PC-9 (cell line): ENCODE data around the gene TERT. TPM values are rescaled to one million over a fixed set of nuclear protein-coding genes. Genes with fewer than 3 reads are reported as not detected.

Source experiments
- BruUV-seq: library from RNA; stranded (reverse); fragments of 400-500 nt; replicated peaks from 2 replicates; lab custom pipeline; 2021; lab: Mats Ljungman, UMichigan
- CTCF ChIA-PET: fragments of 300-600 bp; sonication (Branson Sonifier 250); formaldehyde crosslinking; loops from one replicate; lab custom pipeline; 2022; ENCODE audit warnings: antibody characterized with exemption; lab: Charles Lee
- POLR2A ChIA-PET: fragments of 300-600 bp; sonication (Branson Sonifier 250); formaldehyde crosslinking; loops from one replicate; lab custom pipeline; 2022; ENCODE audit warnings: antibody characterized with exemption; ENCODE audit not compliant: unreplicated experiment; lab: Charles Lee
- DNase-seq, 2 experiments: peaks; one replicate each; pipeline versions ENCODE4 v3.0.0 to v3.0.0-alpha.2; 2015 to 2022; ENCODE audit warnings: mixed read lengths in 1 of 2
- H2AFZ ChIP-seq: fragments of 200-600 bp; sonication (generic); 2 replicates; pipeline ENCODE4 v1.8.1; 2017; ENCODE audit warnings: antibody characterized with exemption
- H3F3A ChIP-seq: fragments of 200-600 bp; sonication (generic); 2 replicates; pipeline ENCODE4 v1.8.1; 2017; ENCODE audit warnings: antibody characterized with exemption, mild to moderate bottlenecking, low read depth; ENCODE audit not compliant: insufficient read depth
- H3K27ac ChIP-seq: fragments of 200-600 bp; sonication (generic); 2 replicates; pipeline ENCODE4 v1.6.1; 2016; ENCODE audit warnings: mixed run types
- H3K27me3 ChIP-seq: fragments of 200-600 bp; sonication (generic); 2 replicates; pipeline ENCODE4 v1.6.1; 2016; ENCODE audit warnings: low read depth, mixed run types; ENCODE audit not compliant: insufficient read depth
- H3K36me3 ChIP-seq: fragments of 200-600 bp; sonication (generic); 2 replicates; pipeline ENCODE4 v1.6.1; 2016; ENCODE audit warnings: low read depth, mixed run types
- H3K4me1 ChIP-seq: fragments of 200-600 bp; sonication (generic); replicated peaks from 2 replicates; pipeline ENCODE4 v1.6.1; 2016; ENCODE audit warnings: mixed run types; ENCODE audit not compliant: insufficient read depth
- H3K4me2 ChIP-seq: fragments of 200-600 bp; sonication (generic); 2 replicates; pipeline ENCODE4 v1.6.1; 2017; ENCODE audit warnings: mixed run types
- H3K4me3 ChIP-seq: fragments of 200-600 bp; sonication (generic); 2 replicates; pipeline ENCODE4 v1.6.1; 2016; ENCODE audit warnings: mixed run types
- H3K79me2 ChIP-seq: fragments of 200-600 bp; sonication (generic); 2 replicates; pipeline ENCODE4 v1.6.1; 2017; ENCODE audit warnings: low read depth, mixed run types
- H3K9me2 ChIP-seq: fragments of 200-600 bp; sonication (generic); 2 replicates; pipeline ENCODE4 v1.8.1; 2017; ENCODE audit warnings: mild to moderate bottlenecking; ENCODE audit not compliant: insufficient read depth
- H3K9me3 ChIP-seq: fragments of 200-600 bp; sonication (generic); 2 replicates; pipeline ENCODE4 v1.8.1; 2016; ENCODE audit warnings: low read depth; ENCODE audit not compliant: insufficient read depth
- H4K20me1 ChIP-seq: fragments of 200-600 bp; sonication (generic); 2 replicates; pipeline ENCODE4 v1.8.1; 2017; ENCODE audit not compliant: insufficient read depth
- EZH2 ChIP-seq: fragments of 200-600 bp; sonication (generic); IDR thresholded peaks from 2 replicates; pipeline ENCODE4 v1.8.0; 2017; ENCODE audit warnings: antibody characterized with exemption, low read depth
- intact Hi-C: fragments of 100-400 bp; cut with micrococcal nuclease; formaldehyde crosslinking; loops from one replicate; pipeline ENCODE4 v1.10.0; 2022; ENCODE audit not compliant: unreplicated experiment
- total RNA-seq: library from RNA; stranded (reverse); gene quantifications from 2 replicates; pipeline ENCODE4 v1.2.3, GENCODE V29; 2021
- TF ChIP-seq, protein P1 (sequence below): fragments of 200-600 bp; sonication (generic); conservative IDR thresholded peaks from 2 replicates; pipeline ENCODE4 v1.6.1; 2017; ENCODE audit warnings: mixed run types, antibody characterized with exemption, mild to moderate bottlenecking, moderate library complexity

The TERT gene
- total RNA-seq, 1 experiment from 2014 or later, result 0.74 TPM

- H3K9me3 ChIP-seq, result no peaks in the 10 kb centered on the region
- peaks cover 10% of the 10 kb centered on the region for H3K79me2 ChIP-seq
- BruUV-seq, result no TSS peak
- H3K4me2 ChIP-seq, result no peak overlapping the region
- peaks cover 39% of the 10 kb centered on the region for H3K36me3 ChIP-seq
- peaks cover 41% of the 10 kb centered on the region for H3F3A ChIP-seq
- ChIA-PET CTCF (interaction anchor here (0.6 to 0.7 kb wide), 2 partner anchors 146 to 148 kb away, joined by 4 to 16 read pairs; no protein-coding TSS in a partner anchor), POLR2A (interaction anchor here (0.6 kb wide), 1 partner anchor 145 kb away, joined by 3 read pairs; no protein-coding TSS in a partner anchor)
- no peak overlapping the region for H3K27ac ChIP-seq
- intact Hi-C loops, result no loop called here
- no peaks in the 10 kb centered on the region for H3K27me3 ChIP-seq
- peaks cover 21% of the 10 kb centered on the region for H4K20me1 ChIP-seq
- H3K9me2 ChIP-seq, result no peaks in the 10 kb centered on the region
- H2AFZ ChIP-seq, result no peak overlapping the region
- TF ChIP-seq EZH2, result no peak
- TF ChIP-seq, protein P1, sequence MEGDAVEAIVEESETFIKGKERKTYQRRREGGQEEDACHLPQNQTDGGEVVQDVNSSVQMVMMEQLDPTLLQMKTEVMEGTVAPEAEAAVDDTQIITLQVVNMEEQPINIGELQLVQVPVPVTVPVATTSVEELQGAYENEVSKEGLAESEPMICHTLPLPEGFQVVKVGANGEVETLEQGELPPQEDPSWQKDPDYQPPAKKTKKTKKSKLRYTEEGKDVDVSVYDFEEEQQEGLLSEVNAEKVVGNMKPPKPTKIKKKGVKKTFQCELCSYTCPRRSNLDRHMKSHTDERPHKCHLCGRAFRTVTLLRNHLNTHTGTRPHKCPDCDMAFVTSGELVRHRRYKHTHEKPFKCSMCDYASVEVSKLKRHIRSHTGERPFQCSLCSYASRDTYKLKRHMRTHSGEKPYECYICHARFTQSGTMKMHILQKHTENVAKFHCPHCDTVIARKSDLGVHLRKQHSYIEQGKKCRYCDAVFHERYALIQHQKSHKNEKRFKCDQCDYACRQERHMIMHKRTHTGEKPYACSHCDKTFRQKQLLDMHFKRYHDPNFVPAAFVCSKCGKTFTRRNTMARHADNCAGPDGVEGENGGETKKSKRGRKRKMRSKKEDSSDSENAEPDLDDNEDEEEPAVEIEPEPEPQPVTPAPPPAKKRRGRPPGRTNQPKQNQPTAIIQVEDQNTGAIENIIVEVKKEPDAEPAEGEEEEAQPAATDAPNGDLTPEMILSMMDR, result no peak
- H3K4me3 ChIP-seq, result no peak overlapping the region
- DNase-seq, result no peak
- peaks cover 28% of the 10 kb centered on the region for H3K4me1 ChIP-seq
Measured at GRCh38 chr5:1322955-1323802, 28.3 kb upstream of the TERT start.

- H3K36me3 ChIP-seq, result peaks cover 43% of the 10 kb centered on the region
- intact Hi-C loops, result no loop called here
- H3K27ac ChIP-seq, result no peak overlapping the region
- BruUV-seq, result no TSS peak
- H3F3A ChIP-seq, result peaks cover 46% of the 10 kb centered on the region
- no peaks in the 10 kb centered on the region for H3K9me3 ChIP-seq
- TF ChIP-seq, protein P1, result no peak
- TF ChIP-seq EZH2, result no peak
- no peak for DNase-seq
- H3K4me2 ChIP-seq, result no peak overlapping the region
- CTCF ChIA-PET, result interaction anchor here (0.7 kb wide), 1 partner anchor 147 kb away, joined by 4 read pairs; no protein-coding TSS in a partner anchor
- no peaks in the 10 kb centered on the region for H3K27me3 ChIP-seq
- POLR2A ChIA-PET, result interaction anchor here (0.6 kb wide), 1 partner anchor 144 kb away, joined by 3 read pairs; no protein-coding TSS in a partner anchor
- H2AFZ ChIP-seq, result no peak overlapping the region
- no peaks in the 10 kb centered on the region for H3K9me2 ChIP-seq
- H4K20me1 ChIP-seq, result peaks cover 21% of the 10 kb centered on the region
- H3K4me1 ChIP-seq, result peaks cover 24% of the 10 kb centered on the region
- H3K79me2 ChIP-seq, result peaks cover 10% of the 10 kb centered on the region
- no peak overlapping the region for H3K4me3 ChIP-seq
Measured at GRCh38 chr5:1322036-1322900, 27.4 kb upstream of the TERT start.

GRCh38 chr5:1321576-1321975, 26.7 kb upstream of the TERT start:
- Histone ChIP-seq H3K36me3 (peaks cover 43% of the 10 kb centered on the region), H3K4me3 (no peak overlapping the region)
- CTCF ChIA-PET, result no interaction called here

More at GRCh38 chr5:1321576-1321975, 26.7 kb upstream of the TERT start:
- no peak for DNase-seq
- BruUV-seq, result no TSS peak
- POLR2A ChIA-PET, result no interaction called here
- no peak overlapping the region for H2AFZ ChIP-seq
- H3K27ac ChIP-seq, result no peak overlapping the region
- peaks cover 19% of the 10 kb centered on the region for H4K20me1 ChIP-seq
- intact Hi-C loops, result no loop called here
- TF ChIP-seq, protein P1, result no peak
- TF ChIP-seq EZH2, result no peak
- peaks cover 10% of the 10 kb centered on the region for H3K79me2 ChIP-seq
- no peak overlapping the region for H3K4me2 ChIP-seq
- no peaks in the 10 kb centered on the region for H3K27me3 ChIP-seq
- no peaks in the 10 kb centered on the region for H3K9me2 ChIP-seq
- H3K4me1 ChIP-seq, result peaks cover 24% of the 10 kb centered on the region
- H3F3A ChIP-seq, result peaks cover 46% of the 10 kb centered on the region
- H3K9me3 ChIP-seq, result no peaks in the 10 kb centered on the region
